ENCODE measurements around the gene MAP4K4.

DNA sequence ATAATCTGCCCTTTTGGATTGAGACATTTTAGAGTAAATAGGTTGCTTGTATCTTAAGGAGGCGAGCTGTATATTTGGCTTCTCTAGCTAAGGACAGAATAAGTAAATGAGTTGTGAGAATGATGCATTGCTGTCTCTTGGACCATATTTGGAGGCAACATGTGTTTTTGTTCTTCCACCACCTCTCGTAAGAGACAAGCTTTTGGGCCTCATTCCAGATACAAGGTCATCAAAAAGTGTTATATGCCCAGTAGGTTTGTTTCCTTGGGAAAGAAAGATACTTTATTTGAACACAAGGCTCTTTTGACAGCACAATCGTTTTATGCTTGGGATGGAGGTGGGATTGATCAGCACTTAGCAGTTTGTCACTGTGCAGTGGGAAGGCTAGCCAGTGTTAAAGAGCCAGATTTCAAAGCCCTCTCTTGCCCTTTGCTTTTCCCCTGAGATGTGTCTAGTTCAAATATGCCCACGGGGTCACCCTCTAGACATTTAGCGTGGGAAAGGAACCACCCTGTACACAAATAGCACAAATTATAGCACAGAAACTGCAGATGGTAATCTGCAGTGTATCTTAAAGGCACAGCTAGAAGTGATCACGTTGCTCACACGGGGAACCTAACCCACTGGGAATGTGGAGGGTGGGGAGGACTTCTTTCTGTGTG, 131.3 kb downstream of the MAP4K4 start:
- TF ChIP-seq, protein P1, sequence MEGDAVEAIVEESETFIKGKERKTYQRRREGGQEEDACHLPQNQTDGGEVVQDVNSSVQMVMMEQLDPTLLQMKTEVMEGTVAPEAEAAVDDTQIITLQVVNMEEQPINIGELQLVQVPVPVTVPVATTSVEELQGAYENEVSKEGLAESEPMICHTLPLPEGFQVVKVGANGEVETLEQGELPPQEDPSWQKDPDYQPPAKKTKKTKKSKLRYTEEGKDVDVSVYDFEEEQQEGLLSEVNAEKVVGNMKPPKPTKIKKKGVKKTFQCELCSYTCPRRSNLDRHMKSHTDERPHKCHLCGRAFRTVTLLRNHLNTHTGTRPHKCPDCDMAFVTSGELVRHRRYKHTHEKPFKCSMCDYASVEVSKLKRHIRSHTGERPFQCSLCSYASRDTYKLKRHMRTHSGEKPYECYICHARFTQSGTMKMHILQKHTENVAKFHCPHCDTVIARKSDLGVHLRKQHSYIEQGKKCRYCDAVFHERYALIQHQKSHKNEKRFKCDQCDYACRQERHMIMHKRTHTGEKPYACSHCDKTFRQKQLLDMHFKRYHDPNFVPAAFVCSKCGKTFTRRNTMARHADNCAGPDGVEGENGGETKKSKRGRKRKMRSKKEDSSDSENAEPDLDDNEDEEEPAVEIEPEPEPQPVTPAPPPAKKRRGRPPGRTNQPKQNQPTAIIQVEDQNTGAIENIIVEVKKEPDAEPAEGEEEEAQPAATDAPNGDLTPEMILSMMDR (optimal IDR thresholded peaks at IDR 0.05 in 1 of 3, IDR thresholded peaks at IDR 0.05 in 1 of 3, conservative IDR thresholded peaks at IDR 0.05 in 1 of 3; ENCODE audit: extremely low read depth in 1 of 3, insufficient read depth in 2 of 3, low read length in 3 of 3) = no peak
- TF ChIP-seq EZH2 (IDR thresholded peaks at IDR 0.05; ENCODE audit: low read length) = no peak
